HG02938 (cell line): ENCODE results near the gene NSDHL.

Source experiments
- ATAC-seq: cut with Tn5 transposase; IDR thresholded peaks from one replicate; pipeline ENCODE4 v1.9.1; 2021; ENCODE audit warnings: mild to moderate bottlenecking, moderate library complexity; ENCODE audit not compliant: unreplicated experiment

Gene NSDHL

DNA sequence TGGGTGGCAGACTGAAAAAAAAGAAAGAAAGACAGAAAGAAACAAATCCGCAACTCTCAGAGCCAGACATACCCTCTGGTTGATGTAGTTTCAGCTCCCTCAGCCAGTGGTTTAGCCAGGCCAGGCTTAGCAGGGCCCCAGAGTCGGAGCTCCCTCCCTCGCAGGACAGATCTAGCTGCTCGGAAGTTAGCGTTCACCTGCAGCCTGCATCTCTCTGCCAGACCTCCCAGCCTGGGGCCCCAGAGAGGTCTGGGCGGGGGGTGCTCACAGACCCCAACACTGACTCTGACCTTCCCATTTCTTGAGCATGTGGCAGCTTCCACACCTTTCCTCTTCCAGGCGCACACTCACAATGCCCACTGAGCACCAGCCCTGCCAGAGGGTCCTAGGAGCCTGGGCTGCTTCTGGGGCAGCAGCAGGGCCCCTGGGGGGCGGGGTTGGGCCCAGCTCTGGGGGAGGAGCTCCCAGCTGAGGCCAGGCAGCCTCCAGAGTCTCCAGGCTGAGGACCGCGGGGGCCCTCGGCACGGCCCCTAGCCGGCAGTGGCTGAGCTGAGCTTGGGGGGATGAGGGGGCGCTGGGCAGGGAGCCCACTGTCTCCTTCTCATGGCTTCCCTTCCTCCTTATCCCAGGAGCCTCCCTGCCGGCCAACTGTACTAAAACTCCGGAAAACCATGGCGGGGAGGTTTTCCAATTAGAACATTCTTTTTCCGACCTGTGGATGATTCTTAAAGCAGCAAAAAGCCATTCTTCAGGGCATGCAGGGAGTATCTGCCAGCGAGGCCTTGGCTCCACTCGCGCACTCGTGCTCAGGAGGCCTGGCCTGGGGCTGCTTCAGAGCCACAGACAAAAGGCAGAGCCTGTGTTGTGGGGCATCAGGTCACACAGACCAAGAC lies 62.4 kb downstream of the NSDHL start:
- no peak for ATAC-seq

DNA sequence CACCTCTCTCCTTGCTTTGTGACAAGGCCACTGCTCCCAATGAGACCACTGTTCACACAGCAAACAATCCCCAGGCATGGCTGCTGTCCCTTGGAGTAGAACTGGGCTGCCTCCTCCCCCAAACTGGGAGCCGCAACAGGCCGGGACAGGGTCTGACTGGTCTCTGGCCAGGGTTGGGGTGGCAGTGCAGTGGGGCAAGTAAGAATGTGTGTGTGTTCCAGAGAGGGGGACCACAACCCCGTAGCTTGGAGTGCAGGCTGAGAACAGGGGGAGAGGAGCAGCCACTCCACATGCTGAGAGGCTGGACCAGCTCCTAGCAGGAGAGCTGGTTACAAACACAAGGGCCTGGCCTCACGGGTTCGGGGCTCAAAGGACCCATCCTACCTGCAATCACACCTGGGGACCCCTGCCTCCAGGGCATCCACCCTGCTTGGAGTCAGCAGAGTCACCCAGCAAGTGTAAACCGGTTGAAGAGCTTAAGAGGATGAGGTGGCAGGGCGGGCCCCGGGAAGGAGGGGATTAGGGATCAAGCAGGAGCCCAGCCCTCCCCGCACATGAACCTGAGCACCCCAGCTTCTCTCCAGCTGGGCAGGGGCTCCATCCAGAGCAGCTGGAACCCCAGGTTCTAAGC lies 63.2 kb downstream of the NSDHL start:
- ATAC-seq = no peak

DNA sequence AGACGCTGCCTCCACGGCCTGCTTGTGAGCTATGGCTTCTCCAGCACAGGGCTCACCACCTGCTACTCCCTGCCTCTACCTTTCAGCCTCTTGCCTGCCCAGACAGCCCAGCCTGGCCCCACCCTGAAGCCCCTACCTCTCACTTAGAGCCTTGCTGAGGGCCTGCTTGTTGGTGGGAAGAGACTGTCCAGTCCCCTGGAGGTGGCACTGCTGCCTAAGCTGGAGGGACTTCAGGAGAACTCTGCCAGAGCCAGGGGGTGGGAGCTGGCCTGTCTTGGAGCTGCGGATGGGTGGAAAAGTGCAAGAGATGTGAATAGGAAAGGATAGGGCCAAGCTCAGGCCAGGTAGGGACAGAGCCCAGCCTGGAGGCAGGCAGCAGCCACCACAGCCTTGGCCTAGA lies 64.3 kb downstream of the NSDHL start:
- no peak for ATAC-seq

DNA sequence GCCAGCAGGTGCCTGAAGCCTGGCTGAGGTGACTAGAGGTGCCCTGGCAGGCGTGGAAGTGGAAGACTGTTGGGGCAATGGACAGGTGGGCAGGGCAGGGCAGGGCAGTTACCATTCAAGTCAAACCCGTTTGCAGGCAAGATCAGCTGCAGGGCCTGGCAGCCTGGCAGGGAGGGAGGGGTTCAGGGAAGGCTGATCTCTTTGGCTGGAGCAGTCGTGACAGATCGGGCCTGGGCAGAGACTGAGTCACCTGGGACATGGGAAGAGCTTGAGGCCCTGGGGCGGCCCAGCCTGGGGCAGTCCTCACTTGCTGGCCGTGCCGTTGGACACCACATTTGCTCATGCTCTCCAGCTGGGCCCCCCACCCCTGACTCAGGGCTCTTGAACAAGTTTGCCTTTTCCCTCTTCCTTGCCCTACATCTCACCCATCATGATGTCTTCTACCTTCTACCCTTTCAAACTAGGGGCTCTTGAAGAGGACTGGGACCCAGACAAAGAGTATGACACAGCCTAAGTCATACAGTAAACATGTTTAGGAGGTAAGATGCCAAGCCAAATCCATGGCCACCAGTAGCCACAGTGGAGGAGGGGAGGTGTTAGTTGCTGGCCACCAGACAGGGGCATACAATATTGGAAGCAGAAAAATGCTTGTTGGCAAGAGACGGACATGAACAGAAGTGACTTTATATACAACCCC lies 65.0 kb downstream of the NSDHL start:
- ATAC-seq = no peak

DNA sequence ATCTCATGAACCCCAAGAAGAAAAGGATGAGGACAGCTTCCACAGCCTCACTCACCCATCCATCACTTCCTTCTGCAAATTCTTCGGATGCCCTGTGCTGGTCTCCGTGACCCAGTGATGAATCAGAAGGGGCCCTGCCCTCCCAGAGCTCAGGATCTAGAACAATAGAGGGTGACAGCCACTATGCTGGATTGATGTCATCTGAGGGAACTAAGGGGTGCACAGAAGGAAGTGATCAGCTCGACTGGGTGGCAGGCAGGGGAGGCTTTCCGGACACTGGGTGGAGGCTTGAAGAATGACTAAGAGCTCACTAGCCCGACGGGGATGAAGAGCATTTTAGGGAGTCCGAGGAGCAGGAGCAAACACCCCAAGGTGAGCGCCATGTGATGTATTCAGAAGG lies 65.6 kb downstream of the NSDHL start:
- ATAC-seq = no peak

DNA sequence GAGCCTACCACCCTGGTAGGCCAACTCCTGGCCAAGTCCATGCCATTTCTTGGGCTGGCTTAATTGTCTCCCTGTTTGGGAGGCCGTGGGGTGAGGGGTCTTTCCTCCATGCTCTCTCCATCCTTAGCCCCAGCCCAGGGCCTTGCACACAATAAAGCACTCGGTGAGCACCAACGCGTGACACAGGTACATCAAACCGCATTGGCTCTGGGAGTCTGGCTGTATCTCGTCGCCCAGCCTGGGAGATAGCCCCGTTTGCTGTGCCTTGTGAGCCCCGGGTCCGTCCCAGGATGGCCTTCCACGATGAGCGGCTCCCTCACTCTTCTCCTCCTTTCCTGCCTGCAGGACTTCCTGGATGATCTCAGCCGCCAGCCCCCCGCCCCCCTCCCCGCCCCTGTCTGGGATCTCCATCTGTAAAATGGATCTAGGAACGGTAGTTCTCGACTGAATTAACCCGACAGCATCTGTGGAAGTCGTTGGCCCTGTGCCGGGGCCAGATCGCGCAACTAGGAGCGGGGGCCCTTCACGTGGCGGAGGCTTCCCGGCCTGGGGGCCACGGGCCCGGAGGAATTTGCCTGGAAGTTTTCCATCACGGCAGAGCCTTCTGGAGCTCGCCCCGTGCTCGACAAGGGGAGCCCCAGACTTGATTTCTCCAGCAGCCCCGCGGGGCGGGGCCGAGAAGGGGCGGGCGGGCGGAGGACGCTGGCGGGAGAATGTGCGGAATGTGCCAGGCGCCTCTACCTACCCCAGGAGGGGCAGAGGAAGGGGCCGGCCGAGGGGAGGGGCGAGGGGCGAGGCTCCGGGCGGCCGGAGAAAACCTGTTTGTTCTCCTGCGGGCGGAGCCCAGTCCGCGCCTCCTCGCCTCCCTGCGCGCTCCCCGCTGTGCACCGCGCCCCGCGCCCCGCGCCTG lies 66.6 kb downstream of the NSDHL start, which contains the start of gene ZNF185:
TSS of gene ZNF185 (plus strand) at position 846 of the 910 bp plus-strand sequence. CDS start 16,423 bp downstream, outside the sequence.
- ATAC-seq = no peak

DNA sequence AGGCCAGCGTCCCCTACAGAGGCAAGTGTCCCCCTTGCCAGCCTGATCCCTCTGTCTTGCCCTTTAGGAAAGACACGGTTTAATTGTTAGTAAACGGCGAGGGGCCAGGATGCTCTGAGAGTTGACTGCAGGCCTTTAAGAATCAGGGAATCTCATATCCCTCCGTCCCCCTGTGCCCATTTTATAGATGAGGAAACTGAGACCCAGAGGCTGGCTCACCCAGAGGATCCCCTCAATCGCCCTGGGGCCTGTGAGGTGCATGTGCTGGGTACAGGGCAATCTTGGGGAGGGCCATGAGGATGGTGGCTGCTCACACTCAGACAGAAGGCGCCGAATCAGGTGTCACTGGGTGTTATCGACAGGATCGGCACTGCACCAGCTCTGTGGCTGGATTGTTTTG lies 67.6 kb downstream of the NSDHL start:
- ATAC-seq = no peak

DNA sequence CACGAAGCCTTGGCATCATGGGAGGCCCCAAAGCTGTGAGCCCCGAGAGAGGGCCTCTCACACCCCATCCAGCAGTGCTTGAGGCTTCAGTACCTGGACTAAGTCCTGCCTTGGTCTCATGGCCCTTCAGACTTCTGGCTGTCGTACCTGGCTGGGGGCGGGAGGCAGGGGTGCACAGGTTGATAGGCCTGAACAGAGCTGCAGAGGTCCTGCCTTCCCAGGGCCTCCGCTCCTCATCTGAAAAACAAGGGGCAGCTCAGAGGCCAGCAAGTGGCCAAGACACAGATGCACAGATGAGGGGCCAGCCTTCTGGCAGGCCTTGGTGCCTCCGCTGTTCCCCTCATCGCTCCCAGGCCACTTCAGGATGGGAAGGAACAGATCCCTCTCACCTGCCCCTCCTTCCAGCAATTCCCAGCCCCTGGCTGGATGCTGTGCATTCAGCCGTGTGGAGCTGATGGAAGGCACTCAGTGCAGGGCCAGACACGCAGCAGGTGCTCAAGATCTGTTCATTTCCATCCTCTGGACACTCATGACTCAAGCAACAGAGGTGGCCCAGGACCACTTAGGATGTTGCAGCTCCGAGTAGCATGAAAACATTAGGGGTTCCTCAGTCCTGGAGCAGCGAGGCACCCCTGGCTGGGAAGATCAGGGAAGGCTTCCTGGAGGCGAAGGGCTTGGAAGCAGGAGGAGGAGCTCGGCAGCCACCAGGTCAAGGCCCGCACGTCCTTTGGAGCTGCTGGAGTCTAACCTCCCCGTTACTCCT lies 68.4 kb downstream of the NSDHL start:
- ATAC-seq = no peak

DNA sequence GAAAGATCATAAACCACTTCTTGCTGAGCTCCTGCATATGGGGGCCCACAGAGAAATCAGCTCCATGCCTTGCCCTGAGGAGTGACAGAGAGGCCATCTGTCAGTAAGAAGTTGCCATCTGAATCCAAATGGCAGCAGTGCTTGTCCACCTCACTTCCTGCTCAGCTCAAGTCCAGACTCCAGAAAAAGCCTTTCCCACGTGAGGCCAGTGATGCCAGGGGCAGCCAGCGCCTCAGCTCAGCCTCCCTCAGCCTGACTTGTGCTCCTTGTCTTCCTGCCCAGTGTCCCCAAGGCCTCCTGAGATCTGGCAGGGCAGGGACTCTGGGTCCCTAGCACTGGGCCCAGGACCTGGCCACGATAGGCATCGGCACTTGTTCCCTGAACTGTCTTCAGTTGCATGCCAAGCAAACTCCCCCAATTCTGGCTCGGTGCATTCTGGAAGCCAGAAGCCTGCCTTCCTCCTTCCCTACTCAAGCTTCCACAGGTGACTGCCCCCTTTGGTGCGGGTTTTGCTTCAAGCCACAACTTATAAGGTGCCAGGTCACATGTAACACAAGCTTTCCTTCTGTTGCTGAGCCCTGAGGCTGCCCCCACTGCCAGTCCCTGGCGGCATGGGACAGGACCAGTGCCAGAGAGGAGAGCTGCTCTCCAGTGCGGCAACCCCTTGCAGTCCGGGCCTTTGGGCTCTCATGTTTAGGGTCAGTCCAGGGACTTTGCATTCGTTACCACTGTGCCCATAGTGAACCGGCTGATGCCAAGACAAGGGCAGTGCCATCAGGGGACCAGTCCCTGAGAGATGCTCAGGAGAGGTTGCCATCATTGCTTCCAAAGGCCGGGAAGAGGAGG lies 69.2 kb downstream of the NSDHL start:
- ATAC-seq = no peak

DNA sequence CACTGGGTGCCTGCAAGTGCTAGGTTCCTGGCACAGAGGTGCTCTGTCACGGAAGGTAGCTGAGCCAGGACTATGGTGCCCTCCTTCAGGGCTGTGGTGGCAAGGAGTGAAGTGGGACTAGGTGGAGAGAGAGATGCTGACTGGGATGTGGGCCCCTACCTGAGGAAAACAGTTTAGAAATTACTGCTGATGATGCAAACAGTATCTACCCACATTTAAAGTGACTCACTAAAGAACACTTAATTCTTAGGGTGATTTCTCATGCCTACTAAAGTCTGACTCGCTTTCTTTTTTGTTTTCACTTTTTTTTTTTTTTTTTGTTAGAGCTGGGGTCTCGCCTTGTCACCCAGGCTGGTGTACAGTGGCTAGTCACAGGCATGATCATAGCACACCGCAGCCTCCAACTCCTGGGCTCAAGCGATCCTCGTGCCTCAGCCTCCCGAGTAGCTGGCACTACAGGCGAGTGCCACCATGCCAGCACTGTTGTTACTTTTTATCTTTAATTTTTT lies 70.1 kb downstream of the NSDHL start:
- ATAC-seq = no peak

DNA sequence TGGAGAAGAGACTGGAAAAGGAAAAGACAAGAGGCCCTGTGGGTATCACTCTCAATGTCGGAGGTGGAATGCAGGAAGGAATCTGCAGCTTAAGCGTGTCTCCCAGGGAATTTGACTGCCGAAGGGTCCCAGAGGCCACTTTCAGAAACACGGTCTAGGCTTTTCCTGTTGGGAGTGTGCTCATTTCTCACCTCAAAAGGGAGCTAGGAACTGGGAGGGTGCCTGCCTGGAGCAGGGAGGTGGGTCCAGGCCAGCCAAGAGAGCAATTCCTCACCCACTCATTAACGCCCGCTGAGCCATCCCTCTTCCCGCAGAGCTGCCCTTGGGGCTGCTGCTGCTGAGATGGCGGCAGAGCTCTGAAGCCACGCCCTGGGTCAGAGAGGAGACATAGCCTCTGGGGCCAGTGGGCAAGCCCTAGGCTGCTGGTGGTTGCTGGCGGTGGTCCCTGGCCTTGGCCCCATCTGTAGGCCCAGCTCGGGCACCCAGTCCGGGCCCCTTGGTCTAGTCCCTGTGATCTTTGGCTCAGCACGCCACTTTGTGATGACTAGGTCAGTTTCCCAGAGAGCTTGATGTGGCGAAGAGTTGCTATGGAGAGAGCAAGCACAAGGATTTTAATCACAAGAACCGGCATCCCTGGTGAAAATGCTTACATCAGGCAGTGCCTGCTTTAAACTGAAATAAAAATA lies 71.1 kb downstream of the NSDHL start:
- no peak for ATAC-seq

DNA sequence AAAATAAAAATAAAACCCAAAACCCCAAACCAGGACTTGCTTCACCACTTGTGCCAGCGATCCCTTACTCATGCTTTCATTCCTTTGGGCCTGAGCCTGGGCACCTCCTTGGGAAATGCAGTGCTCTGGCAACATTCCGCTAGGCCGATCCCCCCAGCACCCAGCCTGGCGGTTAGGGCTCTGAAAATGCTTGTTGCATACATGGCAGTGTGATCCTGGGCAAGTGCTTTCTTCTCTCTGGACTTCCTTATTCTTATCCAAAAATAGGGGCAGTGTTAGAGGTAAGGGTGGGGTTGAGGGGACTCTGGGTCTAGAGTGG lies 71.6 kb downstream of the NSDHL start:
- ATAC-seq = no peak

DNA sequence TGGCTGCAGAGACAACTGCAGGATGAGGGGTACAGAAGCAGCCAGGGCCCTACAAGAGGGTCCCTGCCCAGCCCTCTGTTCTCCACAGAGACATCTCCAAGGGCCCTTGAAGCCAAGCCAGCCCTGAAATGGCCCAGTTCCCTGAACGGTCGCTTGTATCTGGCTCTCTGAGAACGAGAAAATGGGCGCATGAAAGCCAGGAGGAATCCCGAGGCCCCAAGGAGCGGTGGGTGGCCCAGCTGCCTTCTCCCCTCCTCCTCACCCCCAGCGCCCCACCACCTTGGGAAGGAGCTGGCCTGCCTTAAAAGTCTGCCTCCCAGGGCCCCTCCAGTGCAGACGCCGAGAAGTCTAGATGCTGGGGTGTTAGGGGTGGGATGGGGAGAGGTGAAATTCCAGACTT lies 72.7 kb downstream of the NSDHL start:
- ATAC-seq = no peak

DNA sequence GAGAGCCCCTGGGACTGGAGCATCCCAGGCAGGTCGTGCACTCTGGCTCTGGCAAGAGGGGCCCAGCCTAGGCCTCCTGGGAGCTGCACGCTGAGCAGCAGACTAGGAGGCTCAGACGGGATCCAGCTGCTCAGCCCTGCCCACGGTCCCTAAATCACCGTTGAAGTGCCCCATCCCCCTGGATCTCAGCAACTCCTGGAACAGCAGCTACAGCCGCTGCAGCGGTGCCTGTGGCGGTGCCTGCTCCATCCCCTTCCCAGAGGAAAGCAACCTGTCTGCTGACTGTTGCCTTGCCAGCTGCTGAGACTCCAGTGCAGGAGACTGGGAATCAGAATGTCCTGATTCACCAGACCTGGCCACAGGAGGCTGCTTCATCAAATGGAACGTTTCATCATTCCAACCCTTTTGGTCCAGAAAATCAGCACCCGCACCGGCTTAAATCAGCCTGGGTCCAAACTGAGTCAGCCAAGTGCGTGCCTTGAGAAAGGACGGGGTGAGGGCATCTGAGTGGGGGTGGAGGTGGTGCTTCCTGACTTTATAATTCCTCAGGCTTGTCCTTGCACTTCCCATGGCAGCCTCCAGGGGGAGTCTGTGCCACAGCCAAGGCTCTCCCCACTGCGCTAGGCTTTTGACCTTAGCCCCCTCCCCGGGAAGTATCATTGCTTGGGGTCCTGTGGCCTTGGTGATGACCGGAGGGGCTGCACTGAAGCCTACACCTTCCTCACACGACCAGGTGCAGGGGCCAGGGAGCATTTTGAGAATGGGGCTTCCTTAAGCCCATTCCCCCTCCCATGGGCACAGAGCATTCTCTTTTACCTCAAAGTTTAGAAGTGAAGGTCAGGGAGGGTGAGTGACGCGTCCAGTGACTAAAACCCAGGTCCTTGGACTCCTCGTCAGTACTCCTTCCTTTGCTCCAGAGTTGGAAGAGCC lies 73.6 kb downstream of the NSDHL start:
- ATAC-seq = no peak

DNA sequence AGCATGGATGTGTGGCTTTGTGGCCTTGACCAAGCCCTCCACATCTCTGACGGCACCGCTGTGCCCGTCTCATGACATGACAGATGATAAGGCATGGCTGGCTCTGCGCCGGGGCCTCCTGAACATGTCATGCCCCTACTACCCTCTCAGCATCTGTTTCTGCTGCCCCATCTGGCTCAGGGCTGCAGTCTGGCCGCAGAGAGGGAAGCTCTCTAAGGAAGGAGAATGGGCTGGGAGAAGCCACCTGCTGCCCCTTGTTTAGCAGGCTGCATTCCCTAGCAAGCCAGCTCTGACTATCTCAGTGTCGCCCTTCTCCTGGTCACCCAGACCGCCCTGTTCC lies 74.2 kb downstream of the NSDHL start:
- no peak for ATAC-seq

DNA sequence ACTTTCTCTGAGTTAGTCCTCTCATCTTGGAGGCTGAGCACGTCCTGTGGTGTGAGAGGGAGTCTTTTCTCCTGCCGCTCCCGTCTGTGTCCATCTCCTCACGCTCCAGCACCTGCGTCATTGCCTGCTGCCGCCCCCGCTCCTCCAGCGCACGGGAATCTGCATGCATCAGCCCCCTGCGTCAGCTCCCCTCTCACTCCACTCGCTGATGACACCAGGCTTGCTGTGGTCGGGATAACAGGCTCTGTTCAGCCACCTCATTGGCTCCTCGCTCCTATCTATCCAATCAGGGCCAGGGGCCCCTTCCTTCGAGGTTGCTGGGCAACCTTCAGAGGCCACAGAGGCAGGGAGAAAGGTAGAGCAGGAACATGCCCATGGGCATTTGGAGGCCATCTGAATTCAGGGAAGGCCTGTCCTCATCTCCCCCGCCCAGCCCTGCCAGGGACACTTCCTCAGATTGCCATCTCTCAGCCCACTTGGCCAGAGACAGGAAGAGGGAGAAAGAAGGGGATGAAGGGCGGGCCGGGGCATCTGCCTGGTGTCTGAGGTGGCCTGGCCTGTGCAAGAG lies 76.3 kb downstream of the NSDHL start:
- ATAC-seq = no peak

DNA sequence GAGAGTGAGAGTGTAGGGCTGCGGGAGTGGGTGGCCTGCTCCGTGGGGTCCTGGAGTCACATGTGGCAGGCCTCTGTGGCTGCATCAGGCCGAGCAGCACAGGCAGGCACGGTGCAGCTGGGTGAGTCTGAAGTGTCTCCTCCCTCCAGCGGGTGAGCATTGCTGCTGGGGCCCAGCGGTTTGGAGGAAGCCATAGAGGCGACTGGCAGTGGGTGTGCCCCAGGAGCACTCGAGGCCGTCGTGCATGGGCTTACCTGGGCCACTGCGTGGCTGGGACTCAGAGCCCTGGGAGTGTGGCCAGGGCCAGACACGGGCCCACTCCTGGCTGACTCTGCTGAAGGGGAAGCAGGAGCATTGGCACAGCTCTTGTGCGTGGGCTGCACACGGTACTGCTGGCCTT lies 77.6 kb downstream of the NSDHL start:
- ATAC-seq = no peak
